Ovary (tissue), 3 donors: Measurements from ENCODE around the gene AP4B1.

Source experiments
- CTCF ChIP-seq, 3 donors: fragments of 450-650 bp in 2 of 3; fragments of 200-600 bp in 1 of 3; IDR thresholded peaks; one replicate each; pipeline versions ENCODE4 v1.5.1 to v1.8.0; 2016 to 2022; ENCODE audit warnings: antibody characterized with exemption in 3 of 3, mild to moderate bottlenecking in 1 of 3
- POLR2A ChIP-seq: fragments of 450-650 bp; IDR thresholded peaks from one replicate; pipeline ENCODE4 v1.6.1; 2017; ENCODE audit warnings: antibody characterized with exemption, mild to moderate bottlenecking, moderate library complexity
- donor health status: DM: no; HTN: no; CAD: no.

- no peak for TF ChIP-seq CTCF (IDR thresholded peaks at IDR 0.05)
- TF ChIP-seq POLR2A: no peak
Observed at GRCh38 chr1:113941245-113941559, 36.6 kb upstream of the AP4B1 start.
